A673 (cell line): ENCODE results near the gene PDCL3. TPM values are rescaled to one million over a fixed set of nuclear protein-coding genes. Genes with fewer than 3 reads are reported as not detected.

Experiments
- BruUV-seq: library from RNA; stranded (reverse); fragments of 400-500 nt; replicated peaks from 2 replicates; lab custom pipeline; 2021; lab: Mats Ljungman, UMichigan
- CTCF ChIA-PET: fragments of 300-600 bp; sonication (Branson Sonifier 250); formaldehyde crosslinking; loops from one replicate; lab custom pipeline; 2022; ENCODE audit warnings: antibody characterized with exemption; lab: Charles Lee
- POLR2A ChIA-PET: fragments of 300-600 bp; sonication (Branson Sonifier 250); formaldehyde crosslinking; loops from one replicate; lab custom pipeline; 2022; ENCODE audit warnings: antibody characterized with exemption; ENCODE audit not compliant: low non-redundant PET; lab: Charles Lee
- DNase-seq: peaks from one replicate; pipeline ENCODE4 v3.0.0-alpha.2; 2015; ENCODE audit warnings: low spot score
- H3K27ac ChIP-seq: fragments of 200-600 bp; sonication (generic); 2 replicates; pipeline ENCODE4 v1.5.1; 2016; ENCODE audit warnings: mixed run types, low read depth, mild to moderate bottlenecking, mixed read lengths, antibody characterized with exemption, low read length; ENCODE audit not compliant: poor library complexity, severe bottlenecking
- H3K27me3 ChIP-seq: fragments of 200-600 bp; sonication (generic); replicated peaks from 2 replicates; pipeline ENCODE4 v1.6.1; 2017; ENCODE audit warnings: mixed run types, low read depth, mild to moderate bottlenecking, mixed read lengths, antibody characterized with exemption, low read length; ENCODE audit not compliant: insufficient read depth, poor library complexity
- H3K36me3 ChIP-seq: fragments of 200-600 bp; sonication (generic); 2 replicates; pipeline ENCODE4 v1.6.1; 2016; ENCODE audit warnings: mixed run types, mild to moderate bottlenecking, mixed read lengths, antibody characterized with exemption, low read length; ENCODE audit not compliant: insufficient read depth, poor library complexity, severe bottlenecking
- H3K4me1 ChIP-seq: fragments of 200-600 bp; sonication (generic); 2 replicates; pipeline ENCODE4 v1.6.1; 2017; ENCODE audit warnings: mixed run types, mild to moderate bottlenecking, mixed read lengths, antibody characterized with exemption, low read length; ENCODE audit not compliant: insufficient read depth, poor library complexity, severe bottlenecking
- H3K4me3 ChIP-seq: fragments of 200-600 bp; sonication (generic); 2 replicates; pipeline ENCODE4 v1.5.1; 2016; ENCODE audit warnings: low read depth, mixed run types, mild to moderate bottlenecking, mixed read lengths, low read length; ENCODE audit not compliant: poor library complexity, severe bottlenecking
- H3K9me3 ChIP-seq: fragments of 200-600 bp; sonication (generic); 2 replicates; pipeline ENCODE4 v1.6.1; 2016; ENCODE audit warnings: mixed run types, low read depth, mild to moderate bottlenecking, mixed read lengths, antibody characterized with exemption, low read length; ENCODE audit not compliant: poor library complexity, severe bottlenecking
- EZH2 ChIP-seq: fragments of 200-600 bp; sonication (generic); IDR thresholded peaks from 2 replicates; pipeline ENCODE4 v1.6.1; 2017; ENCODE audit warnings: borderline replicate concordance, low read depth, mild to moderate bottlenecking, mixed read lengths, antibody characterized with exemption, low read length; ENCODE audit not compliant: poor library complexity, severe bottlenecking
- intact Hi-C: fragments of 100-400 bp; cut with micrococcal nuclease; formaldehyde crosslinking; loops from one replicate; pipeline ENCODE4 v1.10.0; 2022; ENCODE audit not compliant: unreplicated experiment
- total RNA-seq: library from RNA; stranded (reverse); gene quantifications from 2 replicates; pipeline ENCODE4 v1.2.3, GENCODE V29; 2021
- TF ChIP-seq, protein P1 (sequence below): fragments of 300-800, 200-600 bp; sonication (generic); conservative IDR thresholded peaks from 2 replicates; pipeline ENCODE4 v1.5.1; 2017; ENCODE audit warnings: low read depth, mild to moderate bottlenecking, antibody characterized with exemption, low read length, moderate library complexity, mixed read lengths

The PDCL3 gene
- total RNA-seq, 1 experiment from 2014 or later, result 37.6 TPM

DNA sequence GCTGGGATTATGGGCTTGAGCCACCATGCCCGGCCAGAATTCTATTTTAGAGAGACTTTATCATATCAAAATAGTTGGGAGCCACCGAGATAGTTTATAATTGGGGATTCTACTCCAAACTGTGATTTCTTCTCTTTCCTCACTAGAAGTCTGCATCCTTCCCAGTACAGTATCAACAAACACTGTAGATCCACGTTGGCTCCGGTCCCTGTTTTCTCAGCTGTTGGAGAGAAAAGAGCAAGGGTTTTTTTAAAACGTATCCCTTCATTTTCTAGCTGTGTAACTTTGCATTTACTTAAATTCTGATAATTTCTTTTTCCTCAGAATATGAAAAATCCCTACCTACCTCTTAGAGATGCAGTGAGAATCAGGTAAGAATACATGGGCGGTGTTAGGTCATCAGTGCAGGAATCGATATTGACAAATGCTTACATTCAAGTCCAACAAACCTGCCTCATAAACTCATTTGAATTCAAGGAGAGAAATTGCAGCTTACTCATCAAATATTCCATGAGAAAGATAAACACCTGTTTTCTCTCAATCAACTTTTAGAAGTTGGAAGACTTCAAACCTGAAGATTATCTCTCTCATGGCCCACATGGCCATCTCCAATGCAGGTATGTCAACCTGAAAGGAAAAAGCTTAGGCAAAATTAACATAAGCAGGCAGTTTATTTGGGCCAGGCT is 17.7 kb upstream of the PDCL3 start:
- no peak overlapping the region for H3K27ac ChIP-seq
- H3K9me3 ChIP-seq, result no peaks in the 10 kb centered on the region
- no peaks in the 10 kb centered on the region for H3K4me1 ChIP-seq
- BruUV-seq, result no TSS peak
- no peak for TF ChIP-seq EZH2
- TF ChIP-seq, protein P1, sequence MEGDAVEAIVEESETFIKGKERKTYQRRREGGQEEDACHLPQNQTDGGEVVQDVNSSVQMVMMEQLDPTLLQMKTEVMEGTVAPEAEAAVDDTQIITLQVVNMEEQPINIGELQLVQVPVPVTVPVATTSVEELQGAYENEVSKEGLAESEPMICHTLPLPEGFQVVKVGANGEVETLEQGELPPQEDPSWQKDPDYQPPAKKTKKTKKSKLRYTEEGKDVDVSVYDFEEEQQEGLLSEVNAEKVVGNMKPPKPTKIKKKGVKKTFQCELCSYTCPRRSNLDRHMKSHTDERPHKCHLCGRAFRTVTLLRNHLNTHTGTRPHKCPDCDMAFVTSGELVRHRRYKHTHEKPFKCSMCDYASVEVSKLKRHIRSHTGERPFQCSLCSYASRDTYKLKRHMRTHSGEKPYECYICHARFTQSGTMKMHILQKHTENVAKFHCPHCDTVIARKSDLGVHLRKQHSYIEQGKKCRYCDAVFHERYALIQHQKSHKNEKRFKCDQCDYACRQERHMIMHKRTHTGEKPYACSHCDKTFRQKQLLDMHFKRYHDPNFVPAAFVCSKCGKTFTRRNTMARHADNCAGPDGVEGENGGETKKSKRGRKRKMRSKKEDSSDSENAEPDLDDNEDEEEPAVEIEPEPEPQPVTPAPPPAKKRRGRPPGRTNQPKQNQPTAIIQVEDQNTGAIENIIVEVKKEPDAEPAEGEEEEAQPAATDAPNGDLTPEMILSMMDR, result no peak
- DNase-seq, result no peak
- H3K36me3 ChIP-seq, result no peaks in the 10 kb centered on the region
- no peak overlapping the region for H3K4me3 ChIP-seq
- ChIA-PET CTCF (no interaction called here), POLR2A (no interaction called here)
- intact Hi-C loops, result no loop called here
- no peaks in the 10 kb centered on the region for H3K27me3 ChIP-seq

DNA sequence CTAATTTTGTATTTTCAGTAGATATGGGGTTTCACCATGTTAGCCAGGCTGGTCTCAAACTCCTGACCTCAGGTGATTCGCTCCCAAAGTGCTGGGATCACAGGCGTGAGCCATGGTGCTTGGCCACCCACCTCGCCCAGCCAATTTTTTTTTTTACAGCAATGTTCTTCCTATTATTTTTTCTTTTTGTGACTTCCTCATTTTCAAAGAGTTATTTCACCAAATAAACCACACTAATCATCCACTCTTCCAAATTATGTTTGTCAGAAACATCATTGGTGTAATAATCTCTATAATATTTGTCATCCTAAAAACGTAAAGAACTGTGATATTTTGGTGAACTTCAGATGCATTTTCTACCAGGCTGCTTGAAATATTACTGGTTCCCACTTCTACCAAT is 16.3 kb upstream of the PDCL3 start:
- no peak for TF ChIP-seq EZH2
- TF ChIP-seq, protein P1, result no peak
- no peak for DNase-seq
- POLR2A ChIA-PET, result interaction anchor here (0.6 kb wide), 1 partner anchor 17 kb away, joined by 7 read pairs; no protein-coding TSS in a partner anchor
- CTCF ChIA-PET, result no interaction called here
- Histone ChIP-seq H3K36me3 (no peaks in the 10 kb centered on the region), H3K4me3 (no peak overlapping the region), H3K9me3 (no peaks in the 10 kb centered on the region), H3K27ac (no peak overlapping the region), H3K4me1 (no peaks in the 10 kb centered on the region), H3K27me3 (no peaks in the 10 kb centered on the region)
- intact Hi-C loops, result no loop called here
- no TSS peak for BruUV-seq

GRCh38 chr2:100548771-100549170 is 14.0 kb upstream of the PDCL3 start:
- TF ChIP-seq, protein P1, result no peak
- TF ChIP-seq EZH2, result no peak
- DNase-seq, result no peak
- no peaks in the 10 kb centered on the region for H3K36me3 ChIP-seq
- no TSS peak for BruUV-seq
- no peaks in the 10 kb centered on the region for H3K27me3 ChIP-seq
- POLR2A ChIA-PET, result no interaction called here
- CTCF ChIA-PET, result no interaction called here
- no peaks in the 10 kb centered on the region for H3K4me1 ChIP-seq
- H3K4me3 ChIP-seq, result no peak overlapping the region
- H3K27ac ChIP-seq, result no peak overlapping the region
- no peaks in the 10 kb centered on the region for H3K9me3 ChIP-seq
- intact Hi-C loops, result no loop called here
